Epithelial cell of alveolus of lung (primary cell): Measurements from ENCODE around the gene ERCC5. TPM values are rescaled to one million over a fixed set of nuclear protein-coding genes. Genes with fewer than 3 reads are reported as not detected.

ENCODE experiments used
- total RNA-seq: library from RNA; depleted of rRNA; stranded (reverse); fragments of >200 nt; gene quantifications from 2 replicates; pipeline ENCODE4 v1.2.1, GENCODE V29; 2015

The ERCC5 gene
- total RNA-seq = 34.8 and 76.4 TPM in 2 replicates

GRCh38 chr13:102845630-102846260, at the start of gene ERCC5:
Gene ERCC5, plus strand, starts transcription at chr13:102846032. Its CDS starts 235 bp downstream, at chr13:102846267.

GRCh38 chr13:102798581-102799425, 47.0 kb upstream of the ERCC5 start, which contains the start of the genes BIVM and POGLUT2:
Gene BIVM, plus strand, starts transcription at chr13:102799119. Its CDS starts 8,149 bp downstream, at chr13:102807268.
Gene POGLUT2, minus strand, starts transcription at chr13:102798976. Its CDS starts 306 bp downstream, at chr13:102798670.

Other genes starting within 250 kb of the ERCC5 start
- 26.6 and 39.5 TPM in 2 replicates for gene TPP2, start 249.0 kb upstream of the ERCC5 start, total RNA-seq
- gene METTL21C, start 151.0 kb upstream of the ERCC5 start, total RNA-seq = not detected in 2 replicates
- 6.8 and 20.2 TPM in 2 replicates for gene TEX30, start 72.2 kb upstream of the ERCC5 start, total RNA-seq
- 19.5 and 31.3 TPM in 2 replicates for gene POGLUT2, start 47.1 kb upstream of the ERCC5 start, total RNA-seq
- 18.9 and 58.2 TPM in 2 replicates for gene BIVM, start 46.9 kb upstream of the ERCC5 start, total RNA-seq
- gene SLC10A2, start 220.4 kb downstream of the ERCC5 start, total RNA-seq = not detected in 2 replicates